CD4-positive, alpha-beta T cell treated with Interleukin-15 for 4 hours (primary cell): ENCODE results near the gene NRXN3.

ENCODE experiments used
- DNase-seq: peaks from one replicate; pipeline ENCODE4 v3.0.0-alpha.2; 2020; ENCODE audit warnings: low spot score

The NRXN3 gene

GRCh38 chr14:79543967-79544697, 1374.0 kb downstream of the NRXN3 start:
- no peak for DNase-seq

DNA sequence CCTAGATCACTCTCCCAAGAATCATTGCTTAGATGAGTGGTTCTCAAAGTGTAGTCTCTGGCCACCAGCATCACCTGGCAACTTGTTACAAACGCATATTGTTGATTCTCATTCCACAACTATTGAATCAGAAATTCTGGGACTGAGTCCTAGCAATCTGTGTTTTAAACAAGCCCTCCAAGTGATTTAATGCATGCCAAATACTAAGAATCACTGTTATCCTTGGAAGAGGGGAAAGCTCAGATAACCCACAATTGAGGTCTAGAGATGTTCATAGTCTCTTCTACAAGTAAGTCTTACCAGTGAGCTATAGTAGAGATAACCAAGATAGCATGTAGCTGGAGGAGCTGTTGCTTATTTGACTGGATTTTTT, 1374.5 kb downstream of the NRXN3 start:
- no peak for DNase-seq

DNA sequence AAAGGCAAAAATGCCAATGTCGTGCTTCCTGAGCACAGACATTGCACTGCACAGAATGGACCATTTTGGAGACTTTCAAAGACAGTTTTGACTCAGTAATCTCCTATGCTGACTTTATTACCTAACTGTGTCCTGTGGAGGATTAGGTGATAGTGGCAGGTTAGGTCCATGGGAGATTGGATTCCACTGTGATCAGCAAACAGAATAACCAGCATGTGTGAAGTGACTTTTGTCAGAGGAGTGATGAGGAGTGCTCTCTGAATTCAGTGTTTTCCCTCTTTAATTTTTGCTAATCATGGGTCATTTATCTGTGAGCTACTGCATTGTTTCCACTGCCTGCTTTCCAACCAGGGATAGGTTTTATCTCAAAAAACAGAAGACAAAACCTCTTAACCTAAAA, 1378.7 kb downstream of the NRXN3 start:
- no peak for DNase-seq

GRCh38 chr14:79549515-79549914, 1379.3 kb downstream of the NRXN3 start:
- no peak for DNase-seq

GRCh38 chr14:79551523-79551922, 1381.3 kb downstream of the NRXN3 start:
- no peak for DNase-seq

DNA sequence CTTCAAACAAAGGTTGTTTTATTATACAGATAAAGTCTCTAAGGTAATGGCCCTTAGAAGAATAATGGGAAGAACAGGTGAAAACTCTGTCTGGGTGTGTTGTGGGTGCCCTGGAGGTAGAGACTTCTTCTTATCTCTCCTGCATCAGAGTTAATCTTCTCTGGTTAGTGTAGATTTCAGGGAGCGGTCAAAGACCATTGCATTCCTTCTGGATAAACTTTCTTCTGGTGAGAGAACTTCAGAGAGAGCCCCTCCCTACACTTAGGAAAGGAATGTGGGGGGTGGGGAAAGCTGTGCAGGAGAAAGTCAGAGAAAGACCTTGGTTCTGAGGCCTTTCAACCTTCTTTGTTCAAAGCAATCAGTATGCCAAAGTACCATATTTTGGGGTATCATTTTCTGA, 1382.6 kb downstream of the NRXN3 start:
- DNase-seq, result no peak

DNA sequence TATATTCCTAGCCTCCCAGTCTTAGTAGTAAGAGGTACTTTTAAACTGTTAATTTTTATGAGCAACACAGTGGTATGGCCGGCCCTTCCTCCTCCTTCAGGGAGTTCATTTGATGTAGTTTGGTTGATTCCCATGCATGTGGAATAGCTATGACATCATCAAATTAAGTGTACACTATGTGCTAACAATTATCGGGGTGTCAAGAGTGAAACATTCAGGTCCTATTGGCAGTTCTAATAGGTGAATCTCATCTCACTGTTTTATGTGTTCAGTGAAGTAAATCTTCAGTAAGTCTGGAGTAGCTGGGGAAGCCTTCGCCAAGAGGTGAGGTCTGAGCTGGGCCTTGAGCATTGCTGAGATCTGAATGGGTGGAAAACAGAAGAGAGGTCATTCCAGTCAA, 1384.6 kb downstream of the NRXN3 start:
- DNase-seq, result no peak

DNA sequence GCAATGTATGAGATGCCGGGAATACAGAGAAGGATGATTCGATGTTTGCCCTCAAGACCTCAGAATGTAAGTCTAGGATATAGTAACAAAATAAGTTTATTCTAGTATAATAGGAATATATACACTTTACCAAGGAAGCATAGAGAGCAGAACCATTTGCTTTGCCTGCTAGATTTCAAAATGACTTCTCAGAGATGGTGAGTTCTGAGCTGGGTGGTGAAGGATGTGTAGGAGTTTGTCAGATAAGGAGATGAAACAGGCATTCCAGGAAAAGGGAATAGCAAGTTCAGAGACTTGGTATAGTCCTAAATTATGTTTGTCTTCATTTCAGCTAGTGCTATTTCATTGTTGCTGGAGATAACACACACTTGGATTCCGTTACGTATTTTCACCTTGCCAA, 1385.3 kb downstream of the NRXN3 start:
- no peak for DNase-seq

DNA sequence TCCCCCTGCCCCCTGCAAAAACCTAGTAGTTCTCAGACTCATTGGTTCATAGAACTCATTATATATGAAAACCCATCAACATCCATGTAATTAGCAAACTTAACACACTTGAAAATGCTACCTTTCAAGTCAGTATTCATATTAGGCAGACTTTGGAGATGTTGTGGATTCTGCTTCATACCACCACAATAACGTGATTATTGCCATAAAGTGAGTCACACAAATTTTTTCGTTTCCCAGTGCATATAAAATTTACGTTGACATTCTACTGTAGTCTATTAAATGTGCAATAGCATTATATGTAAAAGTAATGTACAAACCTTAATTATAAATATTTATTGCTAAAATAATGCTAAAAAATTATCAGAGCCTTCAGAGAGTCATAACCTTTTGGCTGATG, 1387.1 kb downstream of the NRXN3 start:
- DNase-seq, result no peak

- DNase-seq, result no peak
Observed at GRCh38 chr14:79562185-79562584, 1392.0 kb downstream of the NRXN3 start.

- no peak for DNase-seq
Observed at GRCh38 chr14:79564371-79564770, 1394.2 kb downstream of the NRXN3 start.

DNA sequence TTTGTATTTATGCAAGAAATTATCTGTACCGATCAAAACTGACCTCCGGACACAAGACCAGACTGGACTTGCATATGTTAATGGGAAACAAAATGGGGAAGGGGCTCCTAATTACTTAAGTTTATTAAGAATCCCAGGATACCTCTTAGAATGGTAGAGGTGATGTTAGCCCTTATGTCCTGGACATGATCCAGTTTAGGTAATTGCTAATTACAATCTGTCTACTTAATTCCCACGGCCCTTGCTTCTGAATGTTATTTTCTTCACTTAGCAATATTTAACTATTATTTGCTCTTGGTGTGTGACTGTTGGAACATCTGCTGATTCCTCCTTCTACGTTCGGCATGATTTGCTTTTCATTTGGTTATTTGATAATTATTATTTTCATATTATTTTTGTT, 1397.1 kb downstream of the NRXN3 start:
- no peak for DNase-seq

GRCh38 chr14:79568594-79568993, 1398.4 kb downstream of the NRXN3 start:
- DNase-seq, result no peak

DNA sequence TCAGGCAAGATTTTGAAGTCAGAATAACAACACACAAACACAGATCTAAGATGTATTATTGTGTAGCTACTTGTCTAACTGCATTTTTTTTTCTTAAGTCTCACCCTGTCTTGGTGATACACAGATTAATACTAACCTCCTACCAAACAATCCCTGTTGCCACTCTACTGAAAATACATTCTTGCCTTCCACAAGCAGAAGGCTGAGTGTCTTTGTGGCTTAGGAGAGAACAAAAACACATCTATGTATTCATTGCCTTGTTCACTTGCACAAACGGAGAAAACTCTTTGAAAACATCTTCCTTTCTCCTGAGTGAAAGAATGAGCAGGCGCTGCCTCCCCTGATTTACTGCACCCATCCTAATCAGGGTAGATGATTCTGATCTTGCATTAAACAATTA, 1398.9 kb downstream of the NRXN3 start:
- DNase-seq, result no peak

DNA sequence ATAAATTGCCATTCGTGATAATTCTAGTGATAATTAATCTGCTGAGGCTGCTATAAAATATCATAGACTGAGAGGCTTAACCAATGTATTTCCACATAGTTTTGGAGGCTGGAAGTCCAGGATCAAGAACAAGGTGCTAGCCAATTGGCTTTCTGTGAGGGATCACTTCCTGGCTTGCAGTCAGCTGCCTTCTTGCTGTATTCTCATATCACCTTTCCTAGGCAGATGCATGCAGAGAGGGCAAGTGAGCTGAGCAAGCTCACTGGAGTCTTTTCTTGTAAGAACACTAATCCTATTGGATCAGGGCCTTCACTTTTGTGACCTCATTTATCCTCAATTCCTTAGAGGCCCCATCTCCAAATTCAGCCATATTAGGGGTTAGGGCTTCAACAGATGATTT, 1400.5 kb downstream of the NRXN3 start:
- no peak for DNase-seq

- DNase-seq, result no peak
Observed at GRCh38 chr14:79571366-79571765, 1401.2 kb downstream of the NRXN3 start.

DNA sequence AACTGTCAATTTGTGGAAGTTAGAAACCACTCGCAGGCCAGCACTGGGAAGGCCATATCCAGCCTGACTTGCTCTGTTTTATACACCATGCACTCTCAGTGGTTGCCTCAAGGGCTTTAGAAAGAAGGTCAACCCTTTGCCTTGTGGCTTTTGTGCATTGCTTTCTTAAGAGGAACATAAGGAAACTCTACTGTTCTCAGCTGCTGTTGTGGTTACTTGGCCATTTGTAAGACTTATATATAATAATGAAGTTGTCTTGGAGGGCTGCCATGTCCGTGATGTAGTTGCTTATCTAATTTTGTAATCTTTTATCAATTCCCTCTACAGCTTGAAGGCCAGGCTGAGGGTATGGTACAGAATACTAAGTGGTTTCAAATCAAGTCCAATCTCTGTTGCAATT, 1403.3 kb downstream of the NRXN3 start:
- DNase-seq, result no peak

- DNase-seq, result no peak
Observed at GRCh38 chr14:79575032-79575431, 1404.9 kb downstream of the NRXN3 start.

GRCh38 chr14:79576424-79576823, 1406.3 kb downstream of the NRXN3 start:
- no peak for DNase-seq

DNA sequence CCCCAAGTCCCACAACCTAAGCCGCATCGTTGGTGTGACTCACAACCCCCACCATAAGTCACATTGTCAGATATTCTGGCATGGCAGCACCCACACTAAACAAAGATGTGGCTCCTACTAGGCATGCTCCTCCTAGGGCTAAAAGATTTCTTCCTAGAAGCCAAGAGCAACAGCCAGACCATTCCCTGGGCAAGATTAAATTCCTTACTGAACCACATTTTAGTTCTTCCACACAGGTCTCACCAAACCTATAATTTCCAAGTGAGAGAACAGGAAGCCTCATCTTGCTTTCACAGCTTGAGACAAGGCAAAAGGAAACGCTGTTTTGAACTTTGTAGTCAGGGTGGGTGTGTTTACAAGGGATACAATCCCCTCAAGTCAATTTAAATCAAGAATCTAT, 1408.3 kb downstream of the NRXN3 start:
- DNase-seq, result no peak

DNA sequence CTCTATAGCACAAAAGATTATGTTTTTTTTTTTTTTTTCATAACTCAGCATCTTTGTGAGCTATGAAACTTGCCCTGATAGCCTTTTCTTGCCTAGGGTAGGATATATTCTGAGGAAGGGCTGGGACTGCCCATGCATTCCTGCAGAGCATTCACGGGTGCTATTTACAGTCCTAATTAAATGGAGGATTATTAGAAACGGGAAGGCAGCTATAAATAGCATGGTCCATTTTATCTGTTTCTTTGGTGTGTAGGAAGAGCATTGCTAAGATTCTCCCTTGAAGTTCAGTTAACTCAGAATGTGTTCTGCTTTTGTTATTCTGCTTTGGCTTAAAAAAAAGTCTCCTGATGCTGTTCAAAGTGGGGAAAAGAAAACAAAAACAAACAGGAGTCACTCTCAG, 1410.2 kb downstream of the NRXN3 start:
- no peak for DNase-seq

- DNase-seq, result no peak
Observed at GRCh38 chr14:79580906-79581305, 1410.7 kb downstream of the NRXN3 start.

- no peak for DNase-seq
Observed at GRCh38 chr14:79581912-79582576, 1411.9 kb downstream of the NRXN3 start.
